Prostate gland (tissue), 2 donors: Measurements from ENCODE around the gene ACVR2B. TPM values are rescaled to one million over a fixed set of nuclear protein-coding genes. Genes with fewer than 3 reads are reported as not detected.

Source experiments
- DNase-seq: peaks from one replicate; pipeline ENCODE4 v3.0.0-alpha.2; 2019; ENCODE audit warnings: low spot score
- H3K27ac ChIP-seq, 2 donors: fragments of 200-600 bp; sonication (generic); 2 replicates each; pipeline ENCODE4 v1.5.1; 2017 to 2019
- H3K27me3 ChIP-seq: fragments of 200-600 bp; sonication (generic); replicated peaks from 2 replicates; pipeline ENCODE4 v1.5.1; 2019; ENCODE audit not compliant: insufficient read depth
- H3K36me3 ChIP-seq, 2 donors: fragments of 200-600 bp; sonication (generic); 1 replicate in 1 of 2; 2 replicates in 1 of 2; pipeline versions ENCODE4 v1.5.1 to v1.8.1; 2017 to 2019
- H3K4me1 ChIP-seq: fragments of 200-600 bp; sonication (generic); replicated peaks from 2 replicates; pipeline ENCODE4 v1.5.1; 2019
- H3K4me3 ChIP-seq, 2 donors: fragments of 200-600 bp; sonication (generic); 2 replicates each; pipeline ENCODE4 v1.5.1; 2017 to 2019
- H3K9me3 ChIP-seq: fragments of 200-600 bp; sonication (generic); 2 replicates; pipeline ENCODE4 v1.5.1; 2017
- CTCF ChIP-seq, 4 experiments: fragments of 200-600 bp in 2 of 4; fragments of 450-650 bp in 2 of 4; sonication (generic) in 2 of 4; IDR thresholded peaks; 1 replicate in 3 of 4; 2 replicates in 1 of 4; pipeline ENCODE4 v1.5.1; 2016 to 2019; ENCODE audit warnings: antibody characterized with exemption in 4 of 4, mild to moderate bottlenecking in 2 of 4, moderate library complexity in 2 of 4
- POLR2A ChIP-seq: fragments of 450-650 bp; IDR thresholded peaks from one replicate; pipeline ENCODE4 v1.6.1; 2016; ENCODE audit warnings: antibody characterized with exemption, mild to moderate bottlenecking
- POLR2AphosphoS5 ChIP-seq: sonication (generic); formaldehyde crosslinking; IDR thresholded peaks from one replicate; pipeline ENCODE4 v1.6.1; 2017; ENCODE audit warnings: antibody characterized with exemption
- WGBS: methylation state at CpG from one replicate; pipeline ENCODE4 v1.1.5; 2018; 5-methylcytosine and 5-hydroxymethylcytosine counted together
- intact Hi-C: fragments of 100-400 bp; cut with DNase I; formaldehyde crosslinking; loops from one replicate; pipeline ENCODE4 v1.14.2; 2022
- total RNA-seq, 2 donors: library from RNA; depleted of rRNA; stranded (reverse); fragments of >200 nt; gene quantifications; one replicate each; pipeline ENCODE4 v1.1.0, GENCODE V29; 2016

Gene ACVR2B
- total RNA-seq, 2 donors from 2014 or later, result 5.8 to 24.3 TPM

DNA sequence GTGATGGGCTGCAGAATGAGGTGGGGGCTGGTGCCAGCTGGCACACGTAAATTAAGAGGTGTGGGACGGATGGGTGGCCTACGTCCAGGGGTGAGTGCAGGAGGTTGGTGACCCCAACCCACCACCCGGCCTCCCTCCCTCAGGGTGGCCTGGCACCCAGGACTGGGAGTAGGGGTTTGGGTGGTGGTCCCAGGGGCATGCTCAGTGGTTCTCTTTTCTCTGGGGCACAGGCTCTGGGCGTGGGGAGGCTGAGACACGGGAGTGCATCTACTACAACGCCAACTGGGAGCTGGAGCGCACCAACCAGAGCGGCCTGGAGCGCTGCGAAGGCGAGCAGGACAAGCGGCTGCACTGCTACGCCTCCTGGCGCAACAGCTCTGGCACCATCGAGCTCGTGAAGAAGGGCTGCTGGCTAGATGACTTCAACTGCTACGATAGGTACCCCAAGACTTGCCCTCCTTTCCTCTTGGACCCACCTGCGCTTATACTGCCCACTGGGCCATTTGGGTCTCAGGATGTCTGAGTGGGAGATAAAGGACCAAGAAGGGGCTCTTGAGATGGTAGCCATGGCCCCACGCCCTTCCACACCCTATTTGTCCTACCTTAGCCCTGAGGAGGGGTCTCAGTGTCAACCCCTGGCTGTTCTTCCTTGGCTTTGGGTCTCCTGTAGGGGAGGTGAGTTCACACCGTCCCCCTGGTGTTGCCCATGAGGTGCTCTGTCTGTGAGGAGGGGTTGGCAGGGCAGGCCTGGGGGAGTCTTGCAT, 23.5 kb downstream of the ACVR2B start:
- H3K27me3 ChIP-seq, result no peaks in the 10 kb centered on the region

DNA sequence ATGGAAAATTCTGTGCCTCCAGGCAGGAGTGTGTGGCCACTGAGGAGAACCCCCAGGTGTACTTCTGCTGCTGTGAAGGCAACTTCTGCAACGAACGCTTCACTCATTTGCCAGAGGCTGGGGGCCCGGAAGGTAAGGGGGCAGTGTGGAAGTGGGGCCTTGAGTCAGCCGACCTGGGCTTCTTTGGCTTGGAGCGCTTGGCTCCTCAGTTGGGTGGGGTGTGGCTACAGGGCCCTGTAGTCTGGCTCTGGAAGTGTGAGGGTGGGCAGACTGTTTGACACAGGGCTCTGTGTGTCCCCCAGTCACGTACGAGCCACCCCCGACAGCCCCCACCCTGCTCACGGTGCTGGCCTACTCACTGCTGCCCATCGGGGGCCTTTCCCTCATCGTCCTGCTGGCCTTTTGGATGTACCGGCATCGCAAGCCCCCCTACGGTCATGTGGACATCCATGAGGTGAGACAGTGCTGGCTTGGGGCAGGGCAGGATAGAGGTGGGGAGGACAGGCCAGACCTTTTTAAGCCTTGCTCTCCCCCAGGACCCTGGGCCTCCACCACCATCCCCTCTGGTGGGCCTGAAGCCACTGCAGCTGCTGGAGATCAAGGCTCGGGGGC, 24.3 kb downstream of the ACVR2B start:
- Histone ChIP-seq H3K4me1 (no peaks in the 10 kb centered on the region), H3K27ac (no peak overlapping the region), H3K4me3 (no peak overlapping the region), H3K36me3 (peaks cover 0 to 13% of the 10 kb centered on the region in 2 donors), H3K9me3 (no peaks in the 10 kb centered on the region), H3K27me3 (no peaks in the 10 kb centered on the region)
- DNase-seq, result no peak
- intact Hi-C loops, result no loop called here
- no peak for TF ChIP-seq POLR2AphosphoS5
- TF ChIP-seq CTCF (IDR thresholded peaks at IDR 0.05), result no peak
- no peak for TF ChIP-seq POLR2A
- WGBS, result 90% methylated on average over 15 of the region's 15 CpGs

More for the DNA sequence above, 23.5 kb downstream of the ACVR2B start:
- H3K4me3 ChIP-seq, result no peak overlapping the region
- intact Hi-C loops, result no loop called here
- H3K4me1 ChIP-seq, result no peaks in the 10 kb centered on the region
- no peaks in the 10 kb centered on the region for H3K9me3 ChIP-seq
- WGBS, result 88% methylated on average over 20 of the region's 21 CpGs
- H3K27ac ChIP-seq, result no peak overlapping the region
- DNase-seq, result no peak
- peaks cover 0 to 10% of the 10 kb centered on the region in 2 donors for H3K36me3 ChIP-seq
- no peak for TF ChIP-seq CTCF (IDR thresholded peaks at IDR 0.05)
- TF ChIP-seq POLR2AphosphoS5, result no peak
- no peak for TF ChIP-seq POLR2A

DNA sequence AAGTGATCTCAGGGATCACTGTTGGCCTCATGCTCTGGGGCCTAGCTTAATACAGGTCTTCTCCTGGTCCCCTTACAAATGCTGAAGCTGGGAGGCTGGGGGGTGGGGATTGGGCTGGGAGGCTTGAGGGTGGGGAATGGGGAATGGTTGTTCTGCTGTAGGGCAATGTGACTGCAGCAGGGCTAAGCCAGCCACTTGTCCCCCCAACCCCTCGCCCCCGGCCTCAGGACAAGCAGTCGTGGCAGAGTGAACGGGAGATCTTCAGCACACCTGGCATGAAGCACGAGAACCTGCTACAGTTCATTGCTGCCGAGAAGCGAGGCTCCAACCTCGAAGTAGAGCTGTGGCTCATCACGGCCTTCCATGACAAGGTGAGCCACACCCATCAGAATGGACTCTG, 25.2 kb downstream of the ACVR2B start:
- H3K4me1 ChIP-seq, result no peaks in the 10 kb centered on the region
- H3K27me3 ChIP-seq, result no peaks in the 10 kb centered on the region
- H3K9me3 ChIP-seq, result no peaks in the 10 kb centered on the region
- peaks cover 0 to 13% of the 10 kb centered on the region in 2 donors for H3K36me3 ChIP-seq
- DNase-seq, result no peak
- no peak overlapping the region for H3K4me3 ChIP-seq
- TF ChIP-seq POLR2AphosphoS5 (no peak), POLR2A (no peak), CTCF (IDR thresholded peaks at IDR 0.05) (no peak)
- no peak overlapping the region for H3K27ac ChIP-seq
- 95% methylated on average over 8 of the region's 9 CpGs for WGBS
- intact Hi-C loops, result no loop called here

DNA sequence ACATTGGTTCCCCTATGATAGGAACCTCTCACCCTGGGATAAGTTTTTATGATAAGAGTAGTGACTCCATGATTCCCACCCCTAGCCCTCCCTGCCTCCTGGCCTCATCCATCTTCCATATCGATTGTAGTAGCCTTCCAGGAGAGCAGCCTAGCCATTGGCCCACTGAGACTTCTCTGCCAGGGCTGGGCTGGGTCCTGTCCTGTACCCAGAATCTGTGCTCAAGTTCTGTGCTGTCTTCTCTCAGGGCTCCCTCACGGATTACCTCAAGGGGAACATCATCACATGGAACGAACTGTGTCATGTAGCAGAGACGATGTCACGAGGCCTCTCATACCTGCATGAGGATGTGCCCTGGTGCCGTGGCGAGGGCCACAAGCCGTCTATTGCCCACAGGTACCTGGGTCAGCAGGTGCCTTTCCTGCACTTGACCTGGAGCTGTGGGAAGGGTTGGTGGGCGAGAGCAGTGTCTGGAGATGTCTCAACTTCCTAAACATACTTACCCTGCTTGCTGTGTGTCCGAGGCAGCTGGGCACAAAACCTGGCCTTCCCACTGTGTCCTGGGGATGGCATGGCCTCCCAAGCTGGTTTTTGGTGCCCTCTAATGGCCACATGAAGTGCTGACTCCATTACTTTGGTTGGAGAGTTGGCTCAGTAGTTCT, 25.9 kb downstream of the ACVR2B start:
- Histone ChIP-seq H3K4me1 (no peaks in the 10 kb centered on the region), H3K27me3 (no peaks in the 10 kb centered on the region), H3K9me3 (no peaks in the 10 kb centered on the region), H3K36me3 (peaks cover 0 to 13% of the 10 kb centered on the region in 2 donors), H3K4me3 (no peak overlapping the region), H3K27ac (no peak overlapping the region)
- intact Hi-C loops, result loop anchor here (2.0 to 10.0 kb wide), 2 partner anchors 133 to 345 kb away; partner anchors contain the start of genes ACAA1, MYD88 and XYLB
- WGBS, result 71% methylated on average over 10 of the region's 10 CpGs
- TF ChIP-seq POLR2AphosphoS5 (peak; percentile 61), CTCF (IDR thresholded peaks at IDR 0.05) (peak; percentile 57 to 90 (median 86)), POLR2A (no peak)
- peak; percentile 65 for DNase-seq
